GM21367 (cell line): ENCODE results near the gene HSF4.
A peak's percentile ranks its signal among the peaks of the same experiment; 100 is the strongest.

Experiments
- ATAC-seq: cut with Tn5 transposase; IDR thresholded peaks from one replicate; pipeline ENCODE4 v1.9.1; 2021; ENCODE audit not compliant: unreplicated experiment

HSF4 gene

DNA sequence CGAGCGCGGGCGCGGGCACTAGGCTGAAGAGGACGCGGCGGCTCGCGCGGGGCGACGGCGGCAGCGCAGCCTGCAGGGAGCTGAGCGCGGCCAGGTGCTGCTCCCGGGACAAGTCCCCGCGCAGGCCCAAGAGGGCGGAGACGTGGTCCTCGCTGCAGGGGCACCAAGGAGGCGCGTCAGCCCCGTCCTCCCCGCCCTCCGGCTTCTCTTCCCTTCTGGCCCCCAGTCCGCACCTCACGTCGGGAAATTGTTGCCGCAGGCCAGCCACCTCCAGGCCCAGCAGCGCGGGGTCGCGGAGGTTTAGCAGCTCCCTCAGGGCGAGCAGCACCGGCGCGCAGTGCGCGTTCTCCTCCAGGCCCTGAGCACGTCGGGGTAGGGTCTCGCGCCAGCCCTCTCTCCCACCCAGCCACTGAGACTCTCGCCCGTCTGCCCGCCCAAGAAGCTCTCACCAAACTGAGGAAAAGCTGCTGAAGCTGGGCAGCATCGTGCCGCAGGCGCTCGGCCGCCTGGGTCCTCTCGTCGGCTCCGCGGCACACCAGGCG is 20.0 kb downstream of the HSF4 start:
- no peak for ATAC-seq

DNA sequence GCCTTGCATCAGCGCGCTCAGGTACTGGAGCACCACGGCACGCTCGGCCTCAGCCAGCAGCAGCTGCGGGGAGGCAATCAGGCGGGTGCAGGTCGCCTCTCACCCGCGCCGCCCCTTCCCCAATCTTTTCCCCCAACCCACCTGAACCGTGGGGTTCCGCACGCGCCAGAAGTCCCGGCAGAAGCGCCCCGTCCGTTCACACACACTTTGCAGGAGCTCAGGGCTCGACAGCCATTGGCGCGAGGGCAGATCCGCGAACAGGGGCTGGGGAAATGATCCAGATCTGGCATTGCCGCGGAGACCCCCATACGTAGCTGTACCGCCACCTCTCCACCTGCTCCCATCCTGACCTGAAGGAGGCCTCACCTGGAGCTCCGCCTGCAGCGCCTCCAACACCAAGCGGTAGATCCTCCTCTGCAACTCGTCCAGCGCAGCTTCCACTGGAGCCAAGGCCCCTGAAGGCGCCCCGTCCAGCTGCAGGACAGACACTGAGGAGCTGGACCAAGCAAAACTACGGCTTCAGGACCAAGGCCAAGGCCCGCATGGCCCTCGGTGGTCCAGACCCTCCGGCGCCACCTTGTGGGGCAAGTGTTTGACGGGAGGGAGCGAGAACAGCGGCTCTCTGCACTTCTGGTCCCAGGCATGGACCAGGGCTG is 20.6 kb downstream of the HSF4 start:
- no peak for ATAC-seq

DNA sequence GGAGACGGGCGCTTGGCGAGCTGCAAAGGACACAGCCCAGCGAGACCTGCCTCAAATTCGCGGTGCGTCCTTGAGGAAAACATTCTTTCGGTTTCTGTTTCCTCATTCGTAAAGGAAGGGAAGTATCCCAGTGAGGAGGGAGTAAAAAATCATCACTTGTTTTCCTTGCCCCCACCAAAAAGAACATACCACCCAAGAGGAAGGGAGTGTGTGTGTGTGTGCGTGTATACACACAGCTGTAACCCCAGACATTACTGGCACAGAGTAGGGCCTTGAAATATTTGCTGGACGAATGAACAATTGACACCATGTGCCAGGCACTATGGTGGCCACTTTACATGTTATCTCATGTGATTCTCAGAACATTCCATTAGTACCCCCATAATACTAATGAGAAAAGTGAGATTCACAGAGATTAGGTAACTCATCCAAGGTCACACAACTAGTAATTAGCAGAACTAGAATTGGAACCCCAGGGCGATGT is 21.1 kb downstream of the HSF4 start:
- no peak for ATAC-seq

DNA sequence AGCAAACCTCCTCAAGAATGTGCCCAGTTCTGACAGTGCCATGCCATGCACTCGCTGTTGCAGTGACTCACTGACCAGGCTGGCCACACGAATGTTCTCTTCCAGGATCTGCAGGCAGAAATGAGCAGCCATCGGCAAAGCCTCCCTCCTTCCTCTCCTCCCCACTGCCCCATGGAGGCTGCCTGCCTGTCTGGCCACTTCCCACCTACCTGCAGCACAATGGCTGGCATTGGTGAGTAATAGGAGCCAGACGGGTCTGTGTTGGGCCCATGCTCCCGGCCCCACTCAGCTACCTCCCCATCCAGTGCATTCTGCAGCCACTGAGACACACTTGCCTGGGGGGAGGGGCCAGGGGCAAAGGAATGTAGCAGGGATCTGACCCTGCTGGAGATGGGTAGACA is 22.0 kb downstream of the HSF4 start:
- no peak for ATAC-seq

DNA sequence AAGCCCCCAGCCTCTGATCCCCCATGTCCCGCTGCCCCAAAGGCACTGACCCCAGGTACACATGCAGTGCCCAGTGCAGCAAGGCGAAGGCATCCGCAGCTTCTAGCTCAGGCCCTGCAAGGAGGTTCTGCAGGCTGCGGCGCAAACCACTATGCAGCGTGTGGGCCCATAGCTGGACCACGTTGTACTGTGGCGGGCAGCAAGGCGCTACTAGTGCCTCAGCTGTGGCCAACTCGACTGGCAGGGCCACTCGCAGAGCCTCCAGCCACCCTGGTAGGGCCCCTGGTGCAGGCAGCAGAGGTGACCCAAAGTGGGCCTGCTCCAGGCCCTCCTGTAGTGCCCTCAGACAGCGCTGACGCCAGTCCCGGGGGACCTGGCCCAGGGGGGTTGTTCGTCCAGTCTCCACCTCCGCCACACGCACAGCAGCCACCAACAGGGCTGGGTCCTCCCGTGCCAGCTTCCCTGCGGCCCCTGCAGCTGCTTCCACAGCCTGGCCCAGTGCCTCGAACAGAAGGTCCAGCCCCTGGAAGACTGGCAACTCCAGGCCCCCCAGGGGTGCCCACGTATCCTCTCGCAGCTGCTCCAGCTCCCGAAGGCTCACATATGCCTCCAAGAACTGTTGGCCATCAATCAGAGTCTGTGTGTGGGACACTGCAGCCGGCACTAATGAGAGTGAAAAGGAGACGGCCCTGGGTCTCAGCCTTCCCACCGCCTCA is 22.8 kb downstream of the HSF4 start:
- no peak for ATAC-seq

DNA sequence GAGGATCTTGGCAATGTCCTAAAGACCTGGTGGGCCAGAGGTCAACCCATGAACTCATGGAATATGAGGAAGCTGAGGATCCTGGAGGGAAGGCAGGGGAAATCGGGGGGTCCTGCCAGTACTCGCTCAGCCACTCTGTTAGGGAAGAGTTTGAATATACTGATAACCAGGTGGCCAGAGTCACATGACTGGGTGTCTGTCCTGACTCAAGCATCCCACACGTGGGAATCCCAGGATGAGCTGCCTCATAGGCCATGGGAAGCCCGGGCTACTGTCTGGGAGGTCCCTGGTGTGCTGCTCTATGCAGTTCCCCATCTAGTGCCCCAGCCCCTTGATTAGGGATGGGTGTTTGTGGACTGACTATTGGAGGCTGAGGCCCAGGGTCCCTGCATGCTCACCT is 23.8 kb downstream of the HSF4 start:
- ATAC-seq, result no peak

DNA sequence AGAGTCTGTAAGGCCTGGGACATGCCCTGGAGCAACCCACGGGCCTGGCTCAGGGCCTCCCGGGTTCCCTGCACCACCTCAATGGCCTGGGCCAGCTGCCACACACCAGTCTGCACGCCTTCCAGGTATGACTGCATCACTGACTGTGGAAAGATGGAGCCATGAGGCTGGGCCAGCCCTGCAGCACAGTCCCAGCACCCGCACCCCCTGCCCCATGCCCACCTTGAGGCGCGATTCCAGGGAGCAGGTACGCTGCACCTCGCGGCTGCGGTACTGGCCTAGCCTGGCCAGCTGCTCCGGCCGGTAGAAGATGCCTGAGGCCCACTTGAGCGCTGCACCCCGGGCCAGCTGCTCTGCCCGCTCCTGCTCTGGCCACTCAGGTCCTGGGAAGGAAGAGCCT is 24.3 kb downstream of the HSF4 start:
- ATAC-seq, result no peak

DNA sequence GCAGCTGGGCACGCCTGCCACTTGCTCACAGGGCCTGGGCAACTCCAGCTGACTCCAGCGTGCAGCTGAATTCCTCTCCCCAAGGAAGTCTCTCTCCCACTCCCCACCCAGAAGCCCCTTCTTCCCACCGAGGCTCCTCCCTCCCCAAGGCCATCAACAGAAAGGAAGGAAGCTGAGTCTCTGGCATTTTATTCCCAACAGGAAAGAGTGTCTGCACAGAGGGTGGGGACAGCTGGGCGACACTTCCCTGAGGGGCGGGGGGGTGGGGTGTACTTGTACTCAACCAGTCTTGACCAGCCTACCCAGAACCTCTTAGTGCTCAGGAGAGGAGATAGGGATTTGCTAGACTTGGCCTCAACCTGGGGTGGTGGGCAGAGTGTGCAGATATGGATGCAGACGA is 25.5 kb downstream of the HSF4 start, which contains the start of gene EXOC3L1:
EXOC3L1 (minus strand) TSS at position 96 of the 400 bp plus-strand sequence. CDS start 460 bp downstream, outside the sequence.
- no peak for ATAC-seq

DNA sequence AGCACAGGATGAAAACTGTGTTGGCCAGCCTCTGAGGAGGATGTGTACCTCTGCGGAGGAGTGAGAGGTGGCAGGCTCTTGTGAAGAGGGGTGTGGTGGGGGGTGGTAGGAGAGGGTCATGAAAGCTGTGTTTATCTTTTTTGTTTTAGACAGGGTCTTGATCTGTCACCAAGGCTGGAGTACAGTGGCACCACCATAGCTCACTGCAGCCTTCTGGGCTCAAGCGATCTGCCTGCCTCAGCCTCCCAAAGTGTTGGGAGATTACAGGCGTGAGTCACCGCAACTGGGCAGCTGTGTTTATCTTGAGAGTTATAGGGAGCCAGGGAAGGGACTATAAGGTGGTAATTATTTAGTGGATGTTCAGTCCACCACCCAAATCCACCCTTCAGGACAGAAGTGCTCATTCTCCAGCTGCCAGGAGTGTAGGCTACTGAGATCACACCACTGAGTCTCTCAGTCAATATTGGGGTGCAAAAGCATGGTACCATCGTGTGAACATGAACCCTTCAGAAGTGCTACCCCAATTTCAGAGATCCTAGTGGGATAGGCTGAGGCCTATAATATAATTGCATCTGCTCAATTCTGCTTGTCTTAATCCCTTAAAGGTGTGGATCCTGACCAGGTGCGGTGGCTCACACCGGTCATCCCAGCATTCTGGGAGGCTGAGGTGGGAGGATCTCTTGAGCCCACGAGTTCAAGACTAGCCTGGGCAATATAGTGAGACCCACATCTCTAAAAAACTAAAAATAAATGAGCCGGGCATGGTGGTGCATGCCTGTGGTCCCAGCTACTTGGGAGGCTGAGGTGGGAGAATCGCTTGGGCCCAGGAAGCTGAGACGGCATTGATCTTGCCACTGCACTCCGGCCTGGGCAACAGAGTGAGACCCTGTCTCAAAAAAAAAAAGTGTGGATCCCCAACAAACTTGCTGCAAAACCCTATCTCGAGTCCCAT is 26.2 kb downstream of the HSF4 start:
- no peak for ATAC-seq

DNA sequence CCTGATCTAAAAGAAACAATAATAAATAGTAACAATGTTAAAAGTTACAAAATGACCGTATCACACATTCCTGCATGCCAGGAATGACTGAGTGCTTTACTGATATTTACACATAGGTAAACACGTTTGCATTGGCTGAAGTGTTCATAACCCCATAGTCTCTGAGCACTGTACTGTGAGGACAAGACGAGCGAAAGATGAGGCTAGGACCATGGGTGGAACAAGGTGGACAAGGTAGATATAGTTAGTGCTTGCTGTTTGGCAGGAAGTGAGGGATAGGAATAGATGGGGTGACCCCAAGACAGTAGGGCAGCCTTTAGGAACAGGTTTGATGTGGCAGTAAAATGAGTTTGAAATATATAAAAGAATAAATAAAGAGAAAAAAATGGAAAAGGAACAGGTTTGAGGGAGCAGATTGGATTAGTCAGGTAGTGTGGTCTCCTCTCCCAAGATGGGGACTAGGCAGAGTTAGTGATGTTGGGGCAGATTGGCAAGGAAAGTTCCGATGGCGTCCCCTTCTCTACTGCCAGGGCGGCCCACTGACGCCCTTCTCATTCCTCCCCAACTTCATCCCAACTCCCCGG is 27.0 kb downstream of the HSF4 start:
- ATAC-seq, result no peak

DNA sequence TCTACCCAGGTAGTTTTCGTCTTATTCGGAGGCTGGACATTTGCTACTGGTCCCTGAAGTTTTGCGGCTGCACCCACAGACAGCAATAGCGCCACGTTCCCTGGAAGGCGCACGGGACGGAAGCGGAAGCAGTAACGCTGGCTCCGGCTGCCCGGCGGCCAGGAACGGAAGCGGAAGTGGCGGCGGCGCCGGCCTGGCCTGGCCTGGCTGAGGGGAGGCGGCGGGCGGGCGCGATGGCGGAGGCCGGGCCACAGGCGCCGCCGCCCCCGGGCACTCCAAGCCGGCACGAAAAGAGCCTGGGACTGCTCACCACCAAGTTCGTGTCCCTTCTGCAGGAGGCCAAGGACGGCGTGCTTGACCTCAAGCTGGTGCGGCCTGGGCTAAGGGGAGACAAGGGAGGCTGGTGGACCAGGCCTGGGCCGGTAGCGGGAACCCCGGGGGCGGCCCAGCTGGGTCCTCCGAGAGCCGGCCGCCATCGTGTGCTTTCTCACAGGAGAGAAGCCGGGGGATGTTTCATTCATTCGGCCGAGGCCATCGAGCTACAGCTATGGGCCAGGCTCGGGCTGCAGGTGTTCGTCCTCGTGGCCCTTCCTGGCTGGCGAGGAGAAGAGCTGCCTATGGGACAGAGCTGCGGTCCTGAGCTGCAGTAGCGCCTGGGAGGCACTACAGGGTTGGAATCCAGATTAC is 27.6 kb downstream of the HSF4 start, which contains the start of gene E2F4:
E2F4 (plus strand) TSS at position 161 of the 687 bp plus-strand sequence; CDS start at position 234, 73 bp downstream.
- peak; percentile 75 for ATAC-seq

DNA sequence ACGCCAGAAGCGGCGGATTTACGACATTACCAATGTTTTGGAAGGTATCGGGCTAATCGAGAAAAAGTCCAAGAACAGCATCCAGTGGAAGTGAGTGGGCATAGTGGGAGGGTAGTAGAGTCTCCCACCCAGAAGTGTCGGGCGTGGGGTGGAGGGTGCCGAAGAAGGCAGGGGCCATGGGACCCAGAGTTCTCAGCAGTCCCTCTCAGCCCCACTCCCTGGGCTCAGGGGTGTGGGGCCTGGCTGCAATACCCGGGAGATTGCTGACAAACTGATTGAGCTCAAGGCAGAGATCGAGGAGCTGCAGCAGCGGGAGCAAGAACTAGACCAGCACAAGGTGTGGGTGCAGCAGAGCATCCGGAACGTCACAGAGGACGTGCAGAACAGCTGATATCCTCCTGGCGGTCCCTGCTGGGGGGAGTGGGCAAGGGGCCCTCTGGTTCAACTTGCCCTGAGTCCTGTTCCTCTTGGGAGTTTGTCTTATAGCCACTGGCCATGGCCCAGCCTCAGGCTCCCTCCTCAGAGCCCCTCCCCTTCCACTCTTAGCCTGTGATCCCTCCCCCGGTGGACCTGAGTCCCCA is 28.3 kb downstream of the HSF4 start:
- ATAC-seq, result no peak

DNA sequence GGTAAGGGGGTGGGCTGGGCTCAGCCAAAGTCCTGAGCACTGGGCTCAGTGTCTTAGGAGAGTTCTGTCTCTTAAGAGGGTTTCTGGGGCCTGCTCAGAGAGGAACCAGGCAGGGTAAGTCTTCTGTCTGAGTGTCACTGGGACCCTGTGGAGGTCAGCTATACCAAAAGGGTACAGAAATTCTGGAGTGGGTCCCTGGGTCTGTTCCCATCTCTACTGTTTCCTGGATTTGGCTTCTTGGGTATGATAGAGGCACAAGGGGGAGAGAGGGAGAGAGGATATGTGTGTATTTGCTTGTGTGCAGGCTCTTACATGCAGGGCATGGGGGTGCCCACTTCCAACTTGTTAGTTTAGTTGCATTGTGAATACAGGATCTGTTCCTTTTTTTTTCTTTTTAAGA is 29.0 kb downstream of the HSF4 start:
- ATAC-seq, result no peak

DNA sequence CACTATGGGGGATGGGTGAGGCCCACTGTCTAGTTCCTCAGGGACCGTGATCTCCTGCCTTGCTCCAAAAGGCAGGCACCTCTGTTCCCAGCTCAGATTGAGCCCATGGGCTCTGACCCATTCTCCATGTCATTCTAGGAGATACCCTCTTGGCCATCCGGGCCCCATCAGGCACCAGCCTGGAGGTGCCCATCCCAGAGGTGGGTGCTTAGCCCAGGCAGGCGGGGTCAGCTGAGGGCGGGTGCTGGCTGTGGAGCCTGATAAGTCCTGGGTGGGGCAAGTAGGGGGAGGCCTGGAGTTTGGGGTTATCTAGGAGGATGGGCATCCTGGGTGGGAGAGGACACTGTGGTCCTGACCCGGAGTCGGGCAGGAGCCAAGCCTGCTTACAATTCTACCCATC is 29.7 kb downstream of the HSF4 start:
- ATAC-seq, result no peak

DNA sequence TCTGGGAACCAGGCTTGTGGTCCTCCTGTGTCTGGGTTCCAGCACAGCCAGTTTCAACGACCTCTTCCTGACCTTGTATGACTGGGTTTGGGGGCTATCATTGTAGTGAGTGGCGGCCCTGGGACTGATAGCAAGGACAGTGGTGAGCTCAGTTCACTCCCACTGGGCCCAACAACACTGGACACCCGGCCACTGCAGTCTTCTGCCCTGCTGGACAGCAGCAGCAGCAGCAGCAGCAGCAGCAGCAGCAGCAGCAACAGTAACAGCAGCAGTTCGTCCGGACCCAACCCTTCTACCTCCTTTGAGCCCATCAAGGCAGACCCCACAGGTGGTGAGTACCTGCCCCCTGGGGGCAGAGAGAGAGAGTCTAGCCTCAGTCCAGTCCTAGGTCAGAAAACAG is 31.1 kb downstream of the HSF4 start:
- ATAC-seq, result no peak

DNA sequence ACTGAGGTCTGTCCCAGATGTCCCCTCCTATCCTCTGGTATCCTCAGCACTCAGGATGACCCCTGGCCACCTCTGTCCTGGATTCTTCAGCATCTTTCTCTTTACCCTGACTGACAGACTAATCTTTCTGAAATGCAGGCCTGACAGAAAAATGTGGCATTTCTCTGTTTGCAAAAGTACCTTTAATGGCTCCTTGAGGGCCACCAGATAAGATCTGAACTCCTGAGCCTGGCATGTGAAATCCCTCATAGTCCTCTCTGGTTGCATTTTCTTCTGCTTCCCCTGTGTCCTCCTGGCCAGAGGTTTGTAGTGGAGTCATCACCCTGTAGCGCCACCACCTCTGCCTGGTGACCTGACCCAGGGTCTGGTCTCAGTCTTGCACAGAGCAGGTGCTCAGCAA is 32.3 kb downstream of the HSF4 start:
- no peak for ATAC-seq

DNA sequence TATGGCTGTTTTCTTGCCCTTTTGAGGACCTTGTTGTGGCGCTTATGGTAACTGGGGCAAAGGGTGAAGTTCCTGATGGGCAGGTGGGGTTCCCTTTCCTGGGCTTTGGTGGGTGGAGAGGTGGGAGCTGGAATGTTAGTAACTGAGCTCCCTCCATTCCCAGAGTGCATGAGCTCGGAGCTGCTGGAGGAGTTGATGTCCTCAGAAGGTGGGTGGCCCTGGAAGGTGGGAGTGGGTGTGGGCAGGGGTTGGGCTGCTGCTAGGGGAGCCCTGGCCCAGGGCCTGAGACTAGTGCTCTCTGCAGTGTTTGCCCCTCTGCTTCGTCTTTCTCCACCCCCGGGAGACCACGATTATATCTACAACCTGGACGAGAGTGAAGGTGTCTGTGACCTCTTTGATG is 33.2 kb downstream of the HSF4 start:
- ATAC-seq, result no peak

DNA sequence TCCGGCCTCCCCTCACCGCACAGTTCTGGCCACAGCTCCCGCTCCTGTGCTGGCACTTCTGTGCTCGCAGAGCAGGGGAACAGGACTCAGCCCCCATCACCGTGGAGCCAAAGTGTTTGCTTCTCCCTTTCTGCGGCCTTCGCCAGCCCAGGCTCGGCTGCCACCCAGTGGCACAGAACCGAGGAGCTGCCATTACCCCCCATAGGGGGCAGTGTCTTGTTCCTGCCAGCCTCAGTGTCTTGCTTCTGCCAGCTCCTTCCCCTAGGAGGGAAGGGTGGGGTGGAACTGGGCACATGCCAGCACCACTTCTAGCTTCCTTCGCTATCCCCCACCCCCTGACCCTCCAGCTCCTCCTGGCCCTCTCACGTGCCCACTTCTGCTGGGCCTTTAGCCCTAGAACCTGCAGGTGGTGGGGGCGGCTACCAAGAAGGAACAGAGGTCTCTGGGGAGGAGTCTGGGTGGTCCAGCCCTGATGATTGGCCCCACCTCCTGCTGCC is 33.7 kb downstream of the HSF4 start:
- no peak for ATAC-seq

DNA sequence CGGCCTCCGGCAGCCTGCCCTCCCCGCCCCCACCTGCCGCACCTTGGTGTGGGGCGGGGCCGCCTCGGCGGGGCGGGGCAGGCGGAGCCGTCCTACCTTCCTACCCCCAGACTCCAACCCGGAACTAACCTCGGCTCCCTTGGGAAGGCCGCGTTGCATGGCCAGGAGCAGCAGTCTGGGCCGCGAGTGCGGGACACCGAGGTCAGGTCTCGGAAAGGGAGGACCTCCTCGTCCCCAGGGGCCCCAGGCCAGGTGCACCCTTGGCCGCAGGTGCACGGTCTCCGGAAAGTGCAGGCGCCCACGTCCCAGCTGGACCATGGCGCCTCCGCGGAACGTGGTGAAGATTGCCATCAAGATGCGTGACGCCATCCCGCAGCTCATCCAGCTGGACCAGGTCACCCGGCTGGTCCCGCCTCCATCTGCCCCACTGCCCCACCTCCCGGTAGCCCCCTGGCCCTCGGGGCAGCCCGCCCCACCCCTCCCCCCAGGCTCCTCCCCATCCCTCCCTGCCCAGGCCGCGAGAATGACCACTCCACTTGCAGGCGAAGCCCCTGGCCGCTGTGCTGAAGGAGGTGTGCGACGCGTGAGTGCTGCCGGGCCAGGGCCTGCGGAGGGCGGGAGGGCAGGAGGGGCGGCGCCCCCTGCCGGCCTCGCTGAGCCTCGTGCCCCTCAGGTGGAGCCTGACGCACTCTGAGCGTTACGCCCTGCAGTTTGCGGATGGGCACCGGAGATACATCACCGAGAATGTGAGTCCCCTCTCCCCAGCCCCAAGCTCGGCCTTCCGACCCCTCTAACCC is 34.7 kb downstream of the HSF4 start, which contains the start of gene ELMO3:
ELMO3 (plus strand) TSS at position 121 of the 797 bp plus-strand sequence; CDS start at position 317, 196 bp downstream.
- no peak for ATAC-seq
